Keratinocyte (primary cell): ENCODE results near the gene UTP3. TPM values are rescaled to one million over a fixed set of nuclear protein-coding genes. Genes with fewer than 3 reads are reported as not detected.

Experiments
- DNase-seq: peaks from one replicate; pipeline ENCODE4 v3.0.0-alpha.2; 2011; ENCODE audit warnings: low read depth, missing footprints, low spot score
- FAIRE-seq: peaks from 2 replicates; lab custom pipeline; 2011; peaks lifted over from hg19 to GRCh38; lab: Jason Lieb, UNC
- H2AFZ ChIP-seq: 2 replicates; pipeline ENCODE4 v1.6.0; 2012; ENCODE audit warnings: low read length, control low read depth, inconsistent platforms; ENCODE audit not compliant: control insufficient read depth
- H3K27ac ChIP-seq: 2 replicates; pipeline ENCODE4 v1.5.1; 2011; ENCODE audit warnings: low read length; ENCODE audit not compliant: control insufficient read depth, insufficient read depth
- H3K27me3 ChIP-seq: 3 replicates; pipeline ENCODE4 v1.6.0; 2011; ENCODE audit warnings: low read length; ENCODE audit not compliant: control insufficient read depth, insufficient read depth; ENCODE audit errors: extremely low read depth
- H3K36me3 ChIP-seq, 2 experiments: 2 replicates in 1 of 2; 3 replicates in 1 of 2; pipeline ENCODE4 v1.5.1; 2011; ENCODE audit warnings: low read length in 2 of 2, mild to moderate bottlenecking in 1 of 2; ENCODE audit not compliant: control insufficient read depth in 2 of 2, insufficient read depth in 2 of 2; ENCODE audit errors: extremely low read depth in 1 of 2
- H3K4me1 ChIP-seq: 3 replicates; pipeline ENCODE4 v1.5.1; 2011; ENCODE audit warnings: low read length; ENCODE audit not compliant: control insufficient read depth, insufficient read depth; ENCODE audit errors: extremely low read depth
- H3K4me2 ChIP-seq: 3 replicates; pipeline ENCODE4 v1.6.0; 2011; ENCODE audit warnings: low read depth, low read length; ENCODE audit not compliant: control insufficient read depth, insufficient read depth; ENCODE audit errors: extremely low read depth
- H3K4me3 ChIP-seq, 3 experiments: fragments of 200-600 bp in 1 of 3; sonication (generic) in 1 of 3; 2 replicates in 2 of 3; 3 replicates in 1 of 3; pipeline ENCODE4 v1.5.1; 2011 to 2016; ENCODE audit warnings: low read length in 3 of 3, mild to moderate bottlenecking in 3 of 3, control low read depth in 2 of 3, inconsistent platforms in 1 of 3, low read depth in 1 of 3, mixed read lengths in 1 of 3, mixed run types in 1 of 3, moderate library complexity in 1 of 3; ENCODE audit not compliant: control insufficient read depth in 2 of 3, insufficient read depth in 2 of 3; ENCODE audit errors: extremely low read depth in 1 of 3
- H3K79me2 ChIP-seq: 2 replicates; pipeline ENCODE4 v1.6.0; 2012; ENCODE audit warnings: low read length; ENCODE audit not compliant: control insufficient read depth, insufficient read depth
- H3K9ac ChIP-seq: 3 replicates; pipeline ENCODE4 v1.6.0; 2011; ENCODE audit warnings: low read length; ENCODE audit not compliant: control insufficient read depth, insufficient read depth; ENCODE audit errors: extremely low read depth
- H3K9me1 ChIP-seq: 3 replicates; pipeline ENCODE4 v1.6.0; 2011; ENCODE audit warnings: low read length; ENCODE audit not compliant: control insufficient read depth, insufficient read depth; ENCODE audit errors: extremely low read depth
- H3K9me3 ChIP-seq: 2 replicates; pipeline ENCODE4 v1.5.1; 2012; ENCODE audit warnings: low read depth, low read length; ENCODE audit not compliant: control insufficient read depth
- H4K20me1 ChIP-seq: 3 replicates; pipeline ENCODE4 v1.6.0; 2011; ENCODE audit warnings: low read length; ENCODE audit not compliant: control insufficient read depth, insufficient read depth; ENCODE audit errors: extremely low read depth
- CTCF ChIP-seq, 3 experiments: IDR thresholded peaks in 1 of 3; conservative IDR thresholded peaks in 1 of 3; optimal IDR thresholded peaks in 1 of 3; 2 replicates in 2 of 3; 3 replicates in 1 of 3; pipeline versions ENCODE3 to v1.5.1; 2011; ENCODE audit warnings: low read length in 3 of 3, mild to moderate bottlenecking in 3 of 3, moderate library complexity in 2 of 3, control low read depth in 1 of 3, inconsistent platforms in 1 of 3; ENCODE audit not compliant: insufficient read depth in 2 of 3; ENCODE audit errors: extremely low read depth in 1 of 3
- EZH2 ChIP-seq: IDR thresholded peaks from one replicate; pipeline ENCODE4 v1.6.1; 2012; ENCODE audit warnings: inconsistent platforms, mild to moderate bottlenecking, low read length, moderate library complexity
- dilution Hi-C: fragments of 300-500 bp; cut with MboI; formaldehyde crosslinking; loops from one replicate; pipeline ENCODE4 v1.7.0; 2020; ENCODE audit warnings: low sequenced_read_pairs; ENCODE audit not compliant: extremely low pct_ligation_motif_present
- polyA plus RNA-seq, 5 experiments: library from polyadenylated mRNA; depleted of rRNA in 3 of 5; stranded (reverse) in 3 of 5; stranded (forward) in 1 of 5; unstranded in 1 of 5; fragments of >200 nt; gene quantifications; 1 replicate in 1 of 5; 2 replicates in 3 of 5; 3 replicates in 1 of 5; pipeline versions ENCODE4 v1.2.1 to v1.2.3, GENCODE V29; 2011 to 2012; ENCODE audit warnings: missing spikeins in 2 of 5, low read depth in 1 of 5, low replicate concordance in 1 of 5

Gene UTP3
- polyA plus RNA-seq, 1 donor (not counting 4 experiments of a cell fraction or from before 2014, with no cell fraction given), result 27.7 TPM

GRCh38 chr4:70657326-70657725, 31.0 kb upstream of the UTP3 start:
- no peaks in the 10 kb centered on the region for H3K9me3 ChIP-seq
- no peaks in the 10 kb centered on the region for H3K4me1 ChIP-seq
- H3K4me3 ChIP-seq, result no peak overlapping the region
- FAIRE-seq (no peak), DNase-seq (no peak)
- H3K36me3 ChIP-seq, result no peaks in the 10 kb centered on the region
- dilution Hi-C loops, result no loop called here
- H3K27me3 ChIP-seq, result no peaks in the 10 kb centered on the region
- no peaks in the 10 kb centered on the region for H3K79me2 ChIP-seq
- TF ChIP-seq EZH2 (no peak), CTCF (optimal IDR thresholded peaks at IDR 0.05 in 1 of 3, IDR thresholded peaks at IDR 0.05 in 1 of 3, conservative IDR thresholded peaks at IDR 0.05 in 1 of 3; ENCODE audit: extremely low read depth in 1 of 3, insufficient read depth in 2 of 3, low read length in 3 of 3) (no peak)
- no peaks in the 10 kb centered on the region for H3K9me1 ChIP-seq
- no peak overlapping the region for H3K4me2 ChIP-seq
- no peak overlapping the region for H3K27ac ChIP-seq
- H4K20me1 ChIP-seq, result no peaks in the 10 kb centered on the region
- H2AFZ ChIP-seq, result no peak overlapping the region
- H3K9ac ChIP-seq, result no peak overlapping the region

GRCh38 chr4:70658418-70658817, 29.9 kb upstream of the UTP3 start:
- Histone ChIP-seq H3K4me1 (no peaks in the 10 kb centered on the region), H3K4me2 (no peak overlapping the region), H3K4me3 (no peak overlapping the region), H3K79me2 (no peaks in the 10 kb centered on the region), H3K9ac (no peak overlapping the region), H3K27me3 (no peaks in the 10 kb centered on the region), H3K9me3 (no peaks in the 10 kb centered on the region), H3K27ac (no peak overlapping the region), H3K9me1 (no peaks in the 10 kb centered on the region), H2AFZ (no peak overlapping the region), H3K36me3 (no peaks in the 10 kb centered on the region), H4K20me1 (no peaks in the 10 kb centered on the region)
- TF ChIP-seq CTCF (optimal IDR thresholded peaks at IDR 0.05 in 1 of 3, IDR thresholded peaks at IDR 0.05 in 1 of 3, conservative IDR thresholded peaks at IDR 0.05 in 1 of 3; ENCODE audit: extremely low read depth in 1 of 3, insufficient read depth in 2 of 3, low read length in 3 of 3) (no peak), EZH2 (no peak)
- FAIRE-seq (no peak), DNase-seq (no peak)
- dilution Hi-C loops, result no loop called here
